B cell (primary cell): Measurements from ENCODE around the gene CERS6. TPM values are rescaled to one million over a fixed set of nuclear protein-coding genes. Genes with fewer than 3 reads are reported as not detected.

ENCODE experiments used
- ATAC-seq: fragments of 200-7000 bp; cut with Tn5 transposase; one replicate; pipeline ENCODE4 v1.10.0; 2021; ENCODE audit warnings: low read depth, mild to moderate bottlenecking, moderate number of reproducible peaks, moderate library complexity
- CTCF ChIA-PET: fragments of 350-600 bp; sonication (Branson Sonifier 250); formaldehyde crosslinking; loops from one replicate; lab custom pipeline; 2021; ENCODE audit warnings: antibody characterized with exemption, inconsistent platforms; lab: Charles Lee
- POLR2A ChIA-PET: fragments of 350-600 bp; sonication (Branson Sonifier 250); formaldehyde crosslinking; loops from one replicate; lab custom pipeline; 2021; ENCODE audit warnings: antibody characterized with exemption; lab: Charles Lee
- DNase-seq: peaks from one replicate; pipeline ENCODE4 v3.0.0; 2013
- H2AFZ ChIP-seq: 2 replicates; pipeline ENCODE4 v1.6.1; 2012; ENCODE audit warnings: mild to moderate bottlenecking, low read depth, low read length; ENCODE audit not compliant: insufficient read depth, poor library complexity, severe bottlenecking
- H3K27ac ChIP-seq, 2 donors: 1 replicate in 1 of 2; 2 replicates in 1 of 2; pipeline ENCODE4 v1.5.1; 2012 to 2013; ENCODE audit warnings: low read length in 2 of 2, mild to moderate bottlenecking in 2 of 2, moderate library complexity in 1 of 2
- H3K27me3 ChIP-seq, 4 experiments: fragments of 200-600 bp in 1 of 4; sonication (generic) in 1 of 4; replicated peaks in 1 of 4; 1 replicate in 2 of 4; 2 replicates in 2 of 4; pipeline versions ENCODE4 v1.6.1 to v1.7.0; 2013 to 2016; ENCODE audit warnings: low read length in 3 of 4, mild to moderate bottlenecking in 2 of 4, mixed read lengths in 1 of 4, moderate library complexity in 1 of 4; ENCODE audit not compliant: insufficient read depth in 4 of 4, control insufficient read depth in 3 of 4; ENCODE audit errors: control extremely low read depth in 1 of 4
- H3K36me3 ChIP-seq, 2 experiments: replicated peaks in 1 of 2; 1 replicate in 1 of 2; 2 replicates in 1 of 2; pipeline versions ENCODE4 v1.6.1 to v1.7.1; 2013; ENCODE audit warnings: low read length in 1 of 2; ENCODE audit not compliant: insufficient read depth in 2 of 2, control insufficient read depth in 1 of 2; ENCODE audit errors: control extremely low read depth in 1 of 2, extremely low read depth in 1 of 2
- H3K4me1 ChIP-seq, 2 donors: fragments of 200-600 bp in 1 of 2; sonication (generic) in 1 of 2; 1 replicate in 1 of 2; 2 replicates in 1 of 2; pipeline versions ENCODE4 v1.5.1 to v1.6.1; 2013 to 2017; ENCODE audit warnings: low read length in 2 of 2; ENCODE audit not compliant: control insufficient read depth in 2 of 2, insufficient read depth in 2 of 2
- H3K4me2 ChIP-seq: replicated peaks from 2 replicates; pipeline ENCODE3; 2012; ENCODE audit warnings: mild to moderate bottlenecking, low read depth, low read length; ENCODE audit not compliant: poor library complexity, severe bottlenecking
- H3K4me3 ChIP-seq, 5 experiments: fragments of 200-600 bp in 1 of 5; sonication (generic) in 1 of 5; 1 replicate in 3 of 5; 2 replicates in 2 of 5; pipeline versions ENCODE4 v1.5.1 to v1.7.0; 2011 to 2016; ENCODE audit warnings: low read length in 4 of 5, mild to moderate bottlenecking in 4 of 5, low read depth in 2 of 5, control low read depth in 1 of 5, moderate library complexity in 1 of 5; ENCODE audit not compliant: insufficient read depth in 1 of 5; ENCODE audit errors: control extremely low read depth in 1 of 5, extremely low read depth in 1 of 5
- H3K79me2 ChIP-seq: fragments of 200-600 bp; sonication (generic); one replicate; pipeline ENCODE4 v1.6.0; 2016; ENCODE audit warnings: low read length; ENCODE audit not compliant: control insufficient read depth, insufficient read depth
- H3K9ac ChIP-seq: fragments of 200-600 bp; sonication (generic); 2 replicates; pipeline ENCODE4 v1.6.1; 2017; ENCODE audit warnings: mild to moderate bottlenecking, low read length, moderate library complexity
- H3K9me3 ChIP-seq, 3 donors: one replicate each; pipeline versions ENCODE4 v1.6.1 to v1.7.1; 2013; ENCODE audit warnings: low read length in 2 of 3; ENCODE audit not compliant: control insufficient read depth in 2 of 3, insufficient read depth in 1 of 3; ENCODE audit errors: control extremely low read depth in 1 of 3
- H4K20me1 ChIP-seq: 2 replicates; pipeline ENCODE4 v1.6.0; 2012; ENCODE audit warnings: mild to moderate bottlenecking, low read length; ENCODE audit not compliant: insufficient read depth, control insufficient read depth, poor library complexity, severe bottlenecking
- H3K27ac Mint-ChIP-seq: one replicate; pipeline ENCODE4 v1.8.0; 2021; ENCODE audit warnings: mixed read lengths
- H3K27me3 Mint-ChIP-seq: one replicate; pipeline ENCODE4 v1.8.0; 2021; ENCODE audit warnings: mixed read lengths
- H3K4me1 Mint-ChIP-seq: one replicate; pipeline ENCODE4 v1.8.0; 2021; ENCODE audit warnings: mixed read lengths
- H3K4me3 Mint-ChIP-seq: one replicate; pipeline ENCODE4 v1.8.0; 2021; ENCODE audit warnings: mixed read lengths
- H3K9me3 Mint-ChIP-seq: one replicate; pipeline ENCODE4 v1.8.0; 2022; ENCODE audit warnings: mixed read lengths; ENCODE audit not compliant: insufficient read depth
- CTCF ChIP-seq: fragments of 200-600 bp; IDR thresholded peaks from one replicate; pipeline ENCODE4 v1.8.0; 2022; ENCODE audit warnings: antibody characterized with exemption, mild to moderate bottlenecking
- EZH2 ChIP-seq: IDR thresholded peaks from 2 replicates; pipeline ENCODE4 v1.6.1; 2012; ENCODE audit warnings: borderline replicate concordance, low read depth, mild to moderate bottlenecking, moderate library complexity, low read length; ENCODE audit not compliant: insufficient read depth, poor library complexity, severe bottlenecking
- WGBS: methylation state at CpG from one replicate; pipeline ENCODE4 v1.1.5; 2013; ENCODE audit warnings: missing lambda C conversion rate; ENCODE audit not compliant: insufficient coverage; 5-methylcytosine and 5-hydroxymethylcytosine counted together
- intact Hi-C: fragments of 100-400 bp; cut with micrococcal nuclease; formaldehyde crosslinking; loops from one replicate; pipeline ENCODE4 v1.10.0; 2022
- polyA plus RNA-seq: library from polyadenylated mRNA; depleted of rRNA; stranded (reverse); fragments of >200 nt; gene quantifications from 2 replicates; pipeline ENCODE4 v1.2.3, GENCODE V29; 2012
- total RNA-seq, 2 donors: library from RNA; stranded (reverse); fragments of 120-200 nt in 1 of 2; gene quantifications; 1 replicate in 1 of 2; 2 replicates in 1 of 2; pipeline versions ENCODE4 v1.2.3 to v1.2.4, GENCODE V29; 2013 to 2022

CERS6 gene
- total and polyA plus RNA-seq, 2 donors (not counting 1 experiment from before 2014, with no cell fraction given): 2.2 to 5.5 TPM

GRCh38 chr2:168620554-168620953, 164.5 kb downstream of the CERS6 start:
- no peaks in the 10 kb centered on the region for H3K36me3 ChIP-seq
- H3K4me2 ChIP-seq: no peak overlapping the region
- intact Hi-C loops: no loop called here
- ATAC-seq (no peak), DNase-seq (no peak)
- Mint-ChIP-seq H3K4me3 (no peak overlapping the region), H3K27ac (no peak overlapping the region), H3K9me3 (no peaks in the 10 kb centered on the region), H3K4me1 (peaks cover 22% of the 10 kb centered on the region), H3K27me3 (no peaks in the 10 kb centered on the region)
- no peak overlapping the region for H3K27ac ChIP-seq
- no peaks in the 10 kb centered on the region for H3K79me2 ChIP-seq
- H4K20me1 ChIP-seq: no peaks in the 10 kb centered on the region
- peaks cover 6 to 12% of the 10 kb centered on the region in 2 donors for H3K4me1 ChIP-seq
- H2AFZ ChIP-seq: no peak overlapping the region
- POLR2A ChIA-PET: no interaction called here
- CTCF ChIA-PET: no interaction called here
- H3K9me3 ChIP-seq: no peaks in the 10 kb centered on the region
- TF ChIP-seq CTCF: no peak
- TF ChIP-seq EZH2: no peak
- no CpG with 5 or more reads among the region's 2 CpGs for WGBS
- no peaks in the 10 kb centered on the region for H3K27me3 ChIP-seq
- no peak overlapping the region for H3K4me3 ChIP-seq
- no peak overlapping the region for H3K9ac ChIP-seq

- POLR2A ChIA-PET: no interaction called here
- H3K4me2 ChIP-seq: no peak overlapping the region
- CTCF ChIA-PET: interaction anchor here (2.1 kb wide), 1 partner anchor 90 kb away, joined by 4 read pairs; no protein-coding TSS in a partner anchor
These were observed 166.5 kb downstream of the CERS6 start for GRCh38 chr2:168622559-168622958.

More at GRCh38 chr2:168622559-168622958, 166.5 kb downstream of the CERS6 start:
- TF ChIP-seq EZH2 (no peak), CTCF (no peak)
- Histone ChIP-seq H3K9ac (no peak overlapping the region), H3K27me3 (no peaks in the 10 kb centered on the region), H3K9me3 (no peaks in the 10 kb centered on the region), H3K36me3 (no peaks in the 10 kb centered on the region), H2AFZ (no peak overlapping the region), H3K79me2 (peaks cover 3% of the 10 kb centered on the region), H3K4me3 (no peak overlapping the region), H3K4me1 (peaks cover 16 to 24% of the 10 kb centered on the region in 2 donors), H3K27ac (no peak overlapping the region), H4K20me1 (no peaks in the 10 kb centered on the region)
- DNase-seq: no peak
- Mint-ChIP-seq H3K9me3 (no peaks in the 10 kb centered on the region), H3K27me3 (no peaks in the 10 kb centered on the region), H3K4me1 (peaks cover 35% of the 10 kb centered on the region), H3K4me3 (no peak overlapping the region), H3K27ac (no peak overlapping the region)
- no peak for ATAC-seq
- intact Hi-C loops: no loop called here
- no CpG with 5 or more reads among the region's 1 CpG for WGBS
